ENCODE measurements around the gene DNAJC11. TPM values are rescaled to one million over a fixed set of nuclear protein-coding genes. Genes with fewer than 3 reads are reported as not detected.
"Not testable (repeated sequence)": the region's sequence is repeated elsewhere in the genome, so short reads cannot be mapped to it uniquely, and the experiment has no call there.

DNAJC11 gene
- total RNA-seq, 1 donor from 2014 or later = 70.3 TPM

DNA sequence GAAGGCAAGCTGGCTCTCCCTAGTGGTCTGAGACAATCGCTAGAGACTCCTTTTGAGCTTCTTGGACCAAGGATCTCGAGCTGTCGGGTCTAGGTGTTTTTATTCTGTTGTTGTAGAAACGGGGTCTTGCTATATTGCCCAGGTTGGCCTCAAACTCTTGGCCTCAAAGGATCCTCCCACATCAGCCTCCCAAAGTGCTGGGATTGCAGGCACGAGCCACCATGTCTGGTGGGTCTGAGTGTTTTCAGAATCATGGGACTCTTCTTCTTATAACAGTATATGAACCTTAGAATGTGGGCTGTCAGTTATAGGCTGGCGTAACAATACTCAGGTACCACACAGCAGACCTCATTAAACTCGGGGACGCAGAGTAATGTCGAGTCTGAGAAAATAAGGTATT lies 33.1 kb downstream of the DNAJC11 start:
- Mint-ChIP-seq H3K27ac (no peak overlapping the region), H3K27me3 (no peaks in the 10 kb centered on the region), H3K4me3 (no peak overlapping the region), H3K4me1 (ENCODE audit: unreplicated experiment) (no peaks in the 10 kb centered on the region), H3K9me3 (no peaks in the 10 kb centered on the region), H3K36me3 (peaks cover 15% of the 10 kb centered on the region)
- no peak for DNase-seq (ENCODE audit: extremely low spot score, unreplicated experiment)
- TF ChIP-seq, protein P1, sequence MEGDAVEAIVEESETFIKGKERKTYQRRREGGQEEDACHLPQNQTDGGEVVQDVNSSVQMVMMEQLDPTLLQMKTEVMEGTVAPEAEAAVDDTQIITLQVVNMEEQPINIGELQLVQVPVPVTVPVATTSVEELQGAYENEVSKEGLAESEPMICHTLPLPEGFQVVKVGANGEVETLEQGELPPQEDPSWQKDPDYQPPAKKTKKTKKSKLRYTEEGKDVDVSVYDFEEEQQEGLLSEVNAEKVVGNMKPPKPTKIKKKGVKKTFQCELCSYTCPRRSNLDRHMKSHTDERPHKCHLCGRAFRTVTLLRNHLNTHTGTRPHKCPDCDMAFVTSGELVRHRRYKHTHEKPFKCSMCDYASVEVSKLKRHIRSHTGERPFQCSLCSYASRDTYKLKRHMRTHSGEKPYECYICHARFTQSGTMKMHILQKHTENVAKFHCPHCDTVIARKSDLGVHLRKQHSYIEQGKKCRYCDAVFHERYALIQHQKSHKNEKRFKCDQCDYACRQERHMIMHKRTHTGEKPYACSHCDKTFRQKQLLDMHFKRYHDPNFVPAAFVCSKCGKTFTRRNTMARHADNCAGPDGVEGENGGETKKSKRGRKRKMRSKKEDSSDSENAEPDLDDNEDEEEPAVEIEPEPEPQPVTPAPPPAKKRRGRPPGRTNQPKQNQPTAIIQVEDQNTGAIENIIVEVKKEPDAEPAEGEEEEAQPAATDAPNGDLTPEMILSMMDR (conservative IDR thresholded peaks at IDR 0.05) = no peak

DNA sequence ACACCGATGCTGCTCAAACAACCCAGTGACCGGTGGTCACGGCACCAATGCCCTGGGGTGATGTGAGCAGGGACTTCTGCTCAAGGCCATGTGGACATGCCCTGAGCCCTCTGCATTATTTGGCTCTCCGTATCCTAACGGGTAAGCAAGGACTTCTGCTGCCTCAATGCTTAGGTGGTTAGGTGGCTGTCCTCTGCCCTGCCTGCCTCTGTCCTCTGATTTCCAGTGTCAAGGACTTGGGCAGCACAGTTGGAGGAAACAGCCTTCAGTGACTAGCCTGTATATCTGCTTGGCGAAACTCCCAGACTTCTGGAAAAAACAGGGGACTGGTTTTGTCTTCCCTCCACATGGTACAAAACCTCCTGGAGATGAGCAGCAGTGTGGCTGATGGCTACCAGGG lies 34.5 kb downstream of the DNAJC11 start:
- no peaks in the 10 kb centered on the region for H3K4me1 Mint-ChIP-seq (ENCODE audit: unreplicated experiment)
- no peaks in the 10 kb centered on the region for H3K27me3 Mint-ChIP-seq
- H3K36me3 Mint-ChIP-seq = peaks cover 23% of the 10 kb centered on the region
- no peak overlapping the region for H3K27ac Mint-ChIP-seq
- no peak overlapping the region for H3K4me3 Mint-ChIP-seq
- H3K9me3 Mint-ChIP-seq = no peaks in the 10 kb centered on the region
- DNase-seq (ENCODE audit: extremely low spot score, unreplicated experiment) = no peak
- TF ChIP-seq, protein P1 (conservative IDR thresholded peaks at IDR 0.05) = no peak

DNA sequence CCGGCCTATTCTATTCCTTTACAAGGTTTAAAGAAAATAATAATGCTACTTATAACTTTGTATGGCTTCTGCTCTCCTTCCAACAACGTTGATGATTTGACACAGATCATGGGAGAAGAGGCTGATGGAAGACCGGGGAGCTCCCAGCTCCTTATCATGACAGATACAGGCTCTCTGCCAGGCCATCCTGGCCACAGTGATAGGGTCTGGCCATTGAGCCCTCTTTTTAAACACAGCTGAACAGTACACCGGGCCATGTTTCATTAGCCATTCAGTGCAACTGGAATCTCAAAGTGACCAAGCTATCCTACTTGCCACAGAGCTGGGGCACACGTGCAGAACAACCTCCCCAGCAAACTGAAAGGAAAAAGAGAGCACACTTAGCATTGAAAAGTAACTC lies 34.9 kb downstream of the DNAJC11 start:
- Mint-ChIP-seq H3K4me1 (ENCODE audit: unreplicated experiment) (no peaks in the 10 kb centered on the region), H3K9me3 (no peaks in the 10 kb centered on the region), H3K36me3 (peaks cover 23% of the 10 kb centered on the region), H3K27me3 (no peaks in the 10 kb centered on the region), H3K27ac (no peak overlapping the region), H3K4me3 (no peak overlapping the region)
- DNase-seq (ENCODE audit: extremely low spot score, unreplicated experiment) = no peak
- TF ChIP-seq, protein P1 (conservative IDR thresholded peaks at IDR 0.05) = no peak

DNA sequence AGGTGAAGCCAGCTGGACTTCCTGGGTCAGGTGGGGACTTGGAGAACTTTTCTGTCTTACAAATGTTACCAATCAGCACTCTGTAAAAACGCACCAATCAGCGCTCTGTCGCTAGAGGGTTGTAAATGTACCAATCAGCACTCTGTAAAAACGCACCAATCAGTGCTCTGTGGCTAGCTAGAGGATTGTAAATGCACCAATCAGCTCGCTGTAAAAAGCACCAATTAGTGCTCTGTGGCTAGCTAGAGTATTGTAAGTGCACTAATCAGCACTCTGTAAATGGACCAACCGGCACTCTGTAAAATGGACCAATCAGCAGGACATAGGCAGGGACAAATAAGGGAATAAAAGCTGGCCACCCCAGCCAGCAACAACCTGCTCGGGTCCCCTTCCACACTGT lies 39.1 kb downstream of the DNAJC11 start:
- H3K27ac Mint-ChIP-seq; H3K9me3 Mint-ChIP-seq; H3K27me3 Mint-ChIP-seq; H3K4me3 Mint-ChIP-seq; H3K4me1 Mint-ChIP-seq (ENCODE audit: unreplicated experiment); DNase-seq (ENCODE audit: extremely low spot score, unreplicated experiment): not testable (repeated sequence)
- peaks cover 18% of the 10 kb centered on the region for H3K36me3 Mint-ChIP-seq

DNA sequence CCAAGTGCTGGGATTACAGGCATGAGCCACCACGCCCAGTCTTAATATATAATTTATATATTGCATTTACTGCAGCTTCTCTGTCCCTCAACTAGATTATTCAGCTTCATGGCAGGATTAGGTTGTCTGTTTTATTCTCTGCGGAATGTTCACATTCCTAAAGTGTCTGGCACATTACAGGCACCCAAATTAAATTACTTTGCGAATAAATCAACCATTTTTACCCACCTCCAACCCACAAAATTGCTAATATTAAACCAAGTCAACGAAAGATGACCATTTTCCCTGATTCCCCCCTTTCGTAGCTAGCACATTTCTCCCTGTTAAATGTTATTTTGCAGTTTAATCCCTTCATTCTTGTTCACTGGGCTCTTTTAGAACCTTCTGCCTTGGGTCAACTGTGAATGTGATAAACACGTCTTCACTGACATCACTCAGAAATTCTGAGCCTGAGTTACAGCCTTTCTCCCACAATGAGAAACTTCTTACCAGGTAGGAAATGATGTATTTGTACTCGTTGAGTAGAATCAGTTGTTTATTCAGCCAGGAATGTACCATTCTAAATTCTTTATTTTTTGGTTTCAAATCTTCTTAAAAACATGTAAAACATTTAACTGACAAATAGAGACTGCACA lies 41.1 kb downstream of the DNAJC11 start:
- H3K4me1 Mint-ChIP-seq (ENCODE audit: unreplicated experiment) = no peaks in the 10 kb centered on the region
- peaks cover 16% of the 10 kb centered on the region for H3K36me3 Mint-ChIP-seq
- DNase-seq (ENCODE audit: extremely low spot score, unreplicated experiment) = no peak
- H3K27me3 Mint-ChIP-seq = no peaks in the 10 kb centered on the region
- H3K4me3 Mint-ChIP-seq = no peak overlapping the region
- TF ChIP-seq, protein P1 (conservative IDR thresholded peaks at IDR 0.05) = no peak
- no peaks in the 10 kb centered on the region for H3K9me3 Mint-ChIP-seq
- H3K27ac Mint-ChIP-seq = no peak overlapping the region

DNA sequence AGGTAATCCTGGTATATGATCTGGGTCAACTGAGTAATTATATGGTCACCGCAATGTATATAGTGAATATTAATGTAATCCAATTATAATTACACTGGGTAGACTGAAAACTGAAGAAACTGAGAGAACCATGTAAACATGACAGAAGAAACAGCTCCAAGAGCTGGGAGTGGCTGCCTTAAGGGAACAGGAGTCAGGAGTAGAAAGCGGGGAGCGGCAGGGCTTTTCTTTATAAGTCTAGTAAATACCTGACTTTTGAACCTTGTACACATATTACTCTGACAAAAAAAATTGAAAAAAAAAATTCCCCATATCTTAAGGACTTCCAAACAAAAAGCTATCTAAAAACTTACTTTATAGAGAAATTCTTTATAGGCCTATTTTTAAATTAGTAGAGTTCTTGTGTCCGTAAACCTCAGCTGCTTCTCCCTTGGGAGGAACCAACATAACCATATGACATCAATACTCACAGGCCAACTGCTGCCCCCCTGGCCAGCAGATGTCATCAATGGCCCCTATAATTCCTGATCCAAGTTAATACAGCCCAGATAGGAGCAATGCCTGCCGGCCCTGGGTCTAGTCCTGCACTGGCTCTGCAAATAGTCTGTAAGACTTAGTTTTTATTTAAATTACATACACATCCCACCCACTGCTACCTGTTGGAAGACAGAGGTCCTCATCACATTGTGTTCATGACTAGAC lies 43.1 kb downstream of the DNAJC11 start:
- Mint-ChIP-seq H3K27me3 (no peaks in the 10 kb centered on the region), H3K27ac (no peak overlapping the region)

More for the DNA sequence above, 43.1 kb downstream of the DNAJC11 start:
- Mint-ChIP-seq H3K4me1 (ENCODE audit: unreplicated experiment) (peaks cover 6% of the 10 kb centered on the region), H3K36me3 (peaks cover 11% of the 10 kb centered on the region), H3K4me3 (no peak overlapping the region), H3K9me3 (no peaks in the 10 kb centered on the region)
- TF ChIP-seq, protein P1 (conservative IDR thresholded peaks at IDR 0.05) = no peak
- DNase-seq (ENCODE audit: extremely low spot score, unreplicated experiment) = no peak

Data from type B pancreatic cell (in vitro differentiated cells).